ENCODE results near the gene FAM111B.

The FAM111B gene

GRCh38 chr11:59157433-59157832, 50.4 kb downstream of the FAM111B start:
- DNase-seq (ENCODE audit: low read depth): no peak

GRCh38 chr11:59158206-59159068, 51.4 kb downstream of the FAM111B start:
- DNase-seq (ENCODE audit: low read depth): peak; percentile 31

GRCh38 chr11:59164028-59164427, 57.0 kb downstream of the FAM111B start:
- DNase-seq (ENCODE audit: low read depth): no peak

- DNase-seq (ENCODE audit: low read depth): peak; percentile 84
These were observed 64.7 kb downstream of the FAM111B start, which contains the start of gene DTX4 for GRCh38 chr11:59171508-59172322. Gene DTX4, plus strand, starts transcription at chr11:59172132. Its CDS starts 464 bp downstream, at chr11:59172596.

GRCh38 chr11:59172345-59173079, 65.5 kb downstream of the FAM111B start:
- peak; percentile 6 for DNase-seq (ENCODE audit: low read depth)

GRCh38 chr11:59173080-59173963, 66.3 kb downstream of the FAM111B start:
- no peak for DNase-seq (ENCODE audit: low read depth)

- no peak for DNase-seq (ENCODE audit: low read depth)
These were observed 67.1 kb downstream of the FAM111B start for GRCh38 chr11:59173964-59174663.

- no peak for DNase-seq (ENCODE audit: low read depth)
These were observed 67.6 kb downstream of the FAM111B start for GRCh38 chr11:59174664-59175033.

- no peak for DNase-seq (ENCODE audit: low read depth)
These were observed 68.1 kb downstream of the FAM111B start for GRCh38 chr11:59175091-59175501.

- no peak for DNase-seq (ENCODE audit: low read depth)
These were observed 69.3 kb downstream of the FAM111B start for GRCh38 chr11:59176330-59176729.

All from activated T-cell treated with anti-CD3 and anti-CD28 coated beads for 1 hour (primary cell).